KG1 (cell line): Measurements from ENCODE around the gene RAB32.
"Not testable (repeated sequence)": the region's sequence is repeated elsewhere in the genome, so short reads cannot be mapped to it uniquely, and the experiment has no call there.

Source experiments
- DNase-seq: peaks from one replicate; lab custom pipeline; 2025; lab: John Stamatoyannopoulos, UW

The RAB32 gene

GRCh38 chr6:146543211-146543939, at the start of gene RAB32:
RAB32 (plus strand) TSS chr6:146543833; CDS start chr6:146543872, 39 bp downstream.
- peak; percentile 71 for DNase-seq

- no peak for DNase-seq
Measured at GRCh38 chr6:146498309-146498708, 45.3 kb upstream of the RAB32 start.

GRCh38 chr6:146503096-146503495, 40.5 kb upstream of the RAB32 start:
- DNase-seq, result no peak

GRCh38 chr6:146515212-146515611, 28.4 kb upstream of the RAB32 start:
- no peak for DNase-seq

GRCh38 chr6:146526192-146526591, 17.4 kb upstream of the RAB32 start:
- DNase-seq, result no peak

GRCh38 chr6:146532702-146533101, 10.9 kb upstream of the RAB32 start:
- DNase-seq, result no peak

GRCh38 chr6:146542881-146543210, 787 bp upstream of the RAB32 start:
- no peak for DNase-seq

- peak; percentile 44 for DNase-seq
Measured at GRCh38 chr6:146543940-146544615, 445 bp downstream of the RAB32 start.

- DNase-seq, result no peak
Measured at GRCh38 chr6:146544616-146545182, 1.1 kb downstream of the RAB32 start.

- DNase-seq, result peak; percentile 6
Measured at GRCh38 chr6:146545581-146545980, 1.9 kb downstream of the RAB32 start.

GRCh38 chr6:146546443-146547043, 2.9 kb downstream of the RAB32 start:
- no peak for DNase-seq

- no peak for DNase-seq
Measured at GRCh38 chr6:146547889-146548288, 4.3 kb downstream of the RAB32 start.

- DNase-seq, result no peak
Measured at GRCh38 chr6:146548898-146549374, 5.3 kb downstream of the RAB32 start.

GRCh38 chr6:146550911-146551310, 7.3 kb downstream of the RAB32 start:
- DNase-seq, result no peak

- no peak for DNase-seq
Measured at GRCh38 chr6:146551545-146551944, 7.9 kb downstream of the RAB32 start.

GRCh38 chr6:146553377-146554135, 9.9 kb downstream of the RAB32 start:
- no peak for DNase-seq

GRCh38 chr6:146560607-146561006, 17.0 kb downstream of the RAB32 start:
- DNase-seq, result no peak

GRCh38 chr6:146566661-146567060, 23.0 kb downstream of the RAB32 start:
- DNase-seq, result not testable (repeated sequence)

GRCh38 chr6:146568619-146569018, 25.0 kb downstream of the RAB32 start:
- DNase-seq, result not testable (repeated sequence)

GRCh38 chr6:146574211-146574610, 30.6 kb downstream of the RAB32 start:
- no peak for DNase-seq

GRCh38 chr6:146578054-146578453, 34.4 kb downstream of the RAB32 start:
- DNase-seq, result no peak

GRCh38 chr6:146581968-146582367, 38.3 kb downstream of the RAB32 start:
- no peak for DNase-seq
